Fibroblast of gingiva (primary cell): ENCODE data around the gene AARS2.
"Not testable (repeated sequence)": the region's sequence is repeated elsewhere in the genome, so short reads cannot be mapped to it uniquely, and the experiment has no call there.

Source experiments
- DNase-seq: peaks from one replicate; pipeline ENCODE4 v3.0.0-alpha.2; 2011; ENCODE audit warnings: low read depth

The AARS2 gene

DNA sequence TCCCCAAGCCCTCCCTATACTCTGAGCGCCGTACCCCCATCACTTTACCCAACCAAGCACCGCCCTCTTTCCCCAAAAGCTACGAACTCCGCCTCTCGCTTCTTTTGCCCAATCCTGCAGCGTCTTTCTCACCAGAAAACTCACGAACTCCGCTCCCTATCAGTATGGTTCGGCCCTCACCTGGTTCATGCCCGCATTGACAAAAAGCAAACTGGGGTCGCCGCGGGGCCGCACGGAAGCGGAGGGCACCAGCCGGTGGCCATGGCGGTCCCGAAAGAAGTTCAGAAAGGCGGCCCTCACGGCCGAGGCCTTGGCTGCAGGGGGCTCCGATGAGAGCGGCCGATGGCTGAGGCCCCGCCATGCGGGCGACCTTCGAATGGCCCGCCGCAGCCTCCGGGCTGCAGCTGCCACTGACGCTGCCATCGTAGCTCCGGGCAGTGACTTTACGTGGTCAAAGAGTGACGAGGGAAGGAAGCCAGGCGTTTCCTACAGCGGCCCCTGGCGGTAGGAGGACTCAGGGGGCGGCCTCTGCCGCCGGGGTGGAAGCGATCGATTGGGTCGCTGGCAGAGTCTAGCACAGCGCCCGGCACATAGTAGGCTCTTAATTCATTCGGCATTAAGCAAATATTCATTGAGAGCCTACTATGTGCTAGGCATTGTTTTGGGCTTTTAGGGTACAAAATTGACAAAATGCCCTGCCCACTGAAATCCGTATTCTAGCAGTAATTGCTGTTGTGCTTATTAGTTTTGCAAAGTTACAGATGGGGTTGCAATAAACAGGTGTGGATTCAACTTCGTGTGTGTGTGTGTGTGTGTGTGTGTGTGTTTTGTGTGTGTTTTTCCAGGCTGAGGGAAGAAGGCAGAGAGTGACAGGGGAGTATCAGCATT lies at the start of gene AARS2:
AARS2 (minus strand) TSS at position 447 of the 888 bp plus-strand sequence; CDS start at position 423, 24 bp downstream.
- peak; percentile 87 for DNase-seq

GRCh38 chr6:44361947-44362346 lies 48.8 kb upstream of the AARS2 start:
- no peak for DNase-seq

DNA sequence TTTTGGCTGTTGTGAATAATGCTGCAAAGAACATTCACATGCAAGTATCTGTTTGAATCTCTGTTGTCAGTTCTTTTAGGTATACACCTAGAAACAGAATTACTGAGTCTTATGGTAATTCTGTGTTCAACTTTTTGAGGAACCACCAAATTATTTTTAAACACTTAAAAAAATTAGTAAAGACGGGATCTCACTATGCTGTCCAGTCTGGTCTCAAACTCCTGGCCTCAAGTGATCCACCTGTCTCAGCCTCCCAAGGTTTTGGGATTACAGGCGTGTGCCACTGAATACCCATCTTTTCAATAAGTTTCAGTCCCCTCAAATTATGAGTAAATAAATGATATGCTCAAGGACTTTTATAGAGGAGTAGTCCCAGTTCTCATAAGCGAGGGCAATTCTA lies 46.8 kb upstream of the AARS2 start:
- DNase-seq, result no peak

- no peak for DNase-seq
Observed at GRCh38 chr6:44356487-44356886, 43.3 kb upstream of the AARS2 start.

DNA sequence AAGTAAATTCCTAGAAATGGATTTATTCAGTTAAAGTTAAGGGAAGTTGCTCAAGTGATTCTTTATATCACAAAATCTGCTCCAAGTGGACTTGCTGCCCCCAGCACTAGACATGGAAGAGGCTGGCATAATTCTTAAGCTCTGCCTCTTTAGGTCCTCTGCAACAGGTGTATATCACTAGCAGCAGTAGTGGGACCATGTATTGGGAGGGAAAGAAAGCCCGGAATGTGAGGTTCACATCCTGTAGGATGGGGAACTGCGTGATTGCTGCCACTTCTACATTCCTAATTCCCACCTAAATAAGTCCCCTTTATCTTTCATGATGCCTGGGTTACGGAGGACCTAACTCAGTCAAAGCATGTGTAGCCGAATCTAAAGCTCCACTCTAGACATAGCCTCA lies 42.5 kb upstream of the AARS2 start:
- no peak for DNase-seq

DNA sequence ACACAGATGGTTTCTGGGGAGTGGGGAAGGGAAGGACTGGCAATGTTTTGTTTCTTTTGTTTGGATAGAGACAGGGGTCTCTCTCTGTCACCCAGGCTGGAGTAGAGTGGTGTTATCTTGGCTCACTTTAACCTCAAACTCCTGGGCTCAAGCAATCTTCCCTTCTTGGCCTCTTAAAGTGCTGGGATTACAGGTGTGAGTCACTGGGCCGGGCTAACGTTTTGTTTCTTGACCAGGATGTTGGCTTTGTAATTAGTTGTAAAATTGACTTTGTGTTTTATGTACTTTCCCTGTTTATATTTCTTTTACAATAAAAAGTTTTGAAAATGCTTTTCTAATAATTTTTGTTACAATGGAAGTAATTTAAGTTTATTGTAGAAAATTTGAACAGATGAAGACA lies 40.2 kb upstream of the AARS2 start:
- no peak for DNase-seq

DNA sequence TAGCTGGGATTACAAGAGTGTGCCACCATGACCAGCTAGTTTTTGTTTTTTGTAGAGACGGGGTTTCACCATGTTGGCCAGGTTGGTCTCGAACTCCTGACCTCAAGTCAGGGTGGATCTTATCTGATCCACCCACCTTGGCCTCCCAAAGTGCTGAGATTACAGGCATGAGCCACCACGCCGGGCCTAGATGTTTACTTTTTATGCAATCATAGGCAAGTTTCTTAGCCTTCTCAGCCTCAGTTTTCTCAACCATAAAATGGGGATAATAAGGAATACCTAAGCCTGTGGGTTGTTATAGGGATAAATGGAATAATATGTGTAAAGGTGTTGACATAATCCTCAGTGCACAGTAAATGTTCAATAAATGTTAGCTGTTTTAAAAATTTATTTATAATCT lies 39.1 kb upstream of the AARS2 start:
- DNase-seq, result no peak

- DNase-seq, result not testable (repeated sequence)
Observed at GRCh38 chr6:44350650-44350994, 37.5 kb upstream of the AARS2 start.

GRCh38 chr6:44349904-44350649 lies 36.9 kb upstream of the AARS2 start:
- DNase-seq, result no peak

GRCh38 chr6:44346818-44347217 lies 33.7 kb upstream of the AARS2 start:
- DNase-seq, result not testable (repeated sequence)

GRCh38 chr6:44342489-44342888 lies 29.3 kb upstream of the AARS2 start, which contains the start of gene SPATS1:
Gene SPATS1, plus strand, starts transcription at chr6:44342650. Its CDS starts 446 bp downstream, at chr6:44343096.
- no peak for DNase-seq

DNA sequence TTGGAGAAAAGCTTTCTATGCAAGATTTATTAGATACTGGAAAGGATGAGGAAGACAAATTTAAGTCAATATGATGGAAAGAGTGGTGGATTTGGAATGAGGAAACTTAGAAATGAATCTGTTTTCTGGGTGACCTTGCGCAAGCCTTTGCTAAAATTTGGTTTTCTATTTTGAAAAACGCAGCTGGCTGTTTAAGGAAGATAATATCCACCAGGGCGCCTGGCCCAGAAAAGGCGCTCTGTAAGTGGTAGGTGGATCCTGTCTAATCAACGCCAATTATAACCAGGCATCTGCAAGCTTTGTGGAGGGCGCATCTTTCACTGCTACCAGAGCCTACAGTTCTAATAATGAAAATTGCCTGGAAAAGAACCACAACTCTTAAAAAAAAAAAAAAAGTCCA lies 28.9 kb upstream of the AARS2 start:
- DNase-seq, result peak; percentile 31

DNA sequence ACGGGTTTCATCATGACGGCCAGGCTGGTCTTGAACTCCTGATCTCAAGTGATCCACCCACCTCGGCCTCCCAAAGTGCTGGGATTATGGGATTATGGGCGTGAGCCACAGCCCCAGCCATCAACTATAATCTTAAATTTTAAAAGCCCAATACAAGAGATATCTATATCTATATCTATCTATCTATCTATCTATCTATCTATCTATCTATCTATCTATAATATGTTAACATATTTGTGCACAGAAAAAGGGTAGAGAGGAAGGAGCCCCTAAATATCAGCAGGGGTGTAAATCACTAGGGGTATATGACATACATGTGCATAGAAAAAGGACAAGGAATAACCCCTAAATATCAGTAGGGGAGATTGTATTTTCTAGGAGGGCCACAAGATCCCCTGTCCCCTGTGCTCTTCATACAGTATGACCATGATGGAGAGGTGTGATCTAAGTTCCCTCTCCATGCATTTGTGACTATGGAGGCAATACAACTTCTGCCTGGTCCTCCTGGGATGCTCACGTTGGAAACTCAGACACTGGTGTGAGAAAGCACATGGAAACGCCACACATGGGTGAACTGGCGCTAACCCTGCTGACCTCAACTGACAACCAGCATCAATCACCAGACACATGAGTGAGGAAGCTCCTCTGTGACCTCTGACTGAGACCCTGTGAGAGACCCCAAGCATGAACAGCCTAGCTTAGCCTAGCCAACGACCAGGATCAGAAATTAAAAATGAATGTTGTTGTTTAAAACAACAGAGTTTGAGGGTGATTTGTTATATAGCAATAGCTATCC lies 28.1 kb upstream of the AARS2 start:
- no peak for DNase-seq

DNA sequence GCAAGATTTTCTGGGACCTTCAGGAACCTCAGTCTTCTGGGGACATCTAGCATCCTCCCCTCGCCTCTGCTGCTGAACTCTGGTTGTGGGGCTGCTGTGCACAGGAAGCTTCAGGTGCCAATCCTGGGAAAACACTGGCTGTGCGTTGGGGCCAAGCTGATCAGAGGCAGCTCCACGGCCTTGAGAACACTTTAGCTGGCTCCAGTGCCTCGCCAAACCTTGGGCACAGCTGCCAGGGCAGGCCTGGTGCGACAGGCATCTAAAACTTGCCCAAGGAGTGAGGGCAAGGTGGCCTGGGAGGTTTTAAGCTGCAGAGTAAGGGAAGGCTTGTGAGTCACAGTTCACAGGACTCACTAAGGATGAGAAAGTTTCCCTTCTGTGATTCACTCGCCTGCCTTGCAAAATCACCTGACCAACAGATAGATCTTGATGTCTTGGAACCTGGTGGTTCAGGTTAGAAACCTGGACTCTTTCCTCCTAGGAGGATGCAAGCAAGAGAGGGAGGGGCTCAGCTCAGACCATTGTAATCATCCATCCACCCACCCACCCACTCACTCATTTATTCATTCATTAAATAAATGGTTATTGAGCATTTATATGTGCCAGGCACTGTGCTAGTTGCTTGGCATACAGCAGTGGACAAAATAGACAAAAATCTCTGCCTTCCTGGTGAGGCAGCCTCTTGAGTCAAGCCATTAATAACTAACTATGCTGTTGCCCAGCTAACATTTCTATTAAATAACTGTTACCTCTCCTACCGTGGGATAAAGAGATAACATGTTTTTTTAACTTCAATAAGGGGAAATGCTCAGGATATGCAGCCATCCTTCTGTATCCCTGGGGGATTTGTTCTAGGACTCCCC lies 26.8 kb upstream of the AARS2 start:
- no peak for DNase-seq

- no peak for DNase-seq
Observed at GRCh38 chr6:44339301-44339700, 26.2 kb upstream of the AARS2 start.

GRCh38 chr6:44338228-44339122 lies 25.3 kb upstream of the AARS2 start:
- peak; percentile 35 for DNase-seq

GRCh38 chr6:44335631-44336030 lies 22.5 kb upstream of the AARS2 start:
- DNase-seq, result no peak

GRCh38 chr6:44333942-44334341 lies 20.8 kb upstream of the AARS2 start:
- no peak for DNase-seq

DNA sequence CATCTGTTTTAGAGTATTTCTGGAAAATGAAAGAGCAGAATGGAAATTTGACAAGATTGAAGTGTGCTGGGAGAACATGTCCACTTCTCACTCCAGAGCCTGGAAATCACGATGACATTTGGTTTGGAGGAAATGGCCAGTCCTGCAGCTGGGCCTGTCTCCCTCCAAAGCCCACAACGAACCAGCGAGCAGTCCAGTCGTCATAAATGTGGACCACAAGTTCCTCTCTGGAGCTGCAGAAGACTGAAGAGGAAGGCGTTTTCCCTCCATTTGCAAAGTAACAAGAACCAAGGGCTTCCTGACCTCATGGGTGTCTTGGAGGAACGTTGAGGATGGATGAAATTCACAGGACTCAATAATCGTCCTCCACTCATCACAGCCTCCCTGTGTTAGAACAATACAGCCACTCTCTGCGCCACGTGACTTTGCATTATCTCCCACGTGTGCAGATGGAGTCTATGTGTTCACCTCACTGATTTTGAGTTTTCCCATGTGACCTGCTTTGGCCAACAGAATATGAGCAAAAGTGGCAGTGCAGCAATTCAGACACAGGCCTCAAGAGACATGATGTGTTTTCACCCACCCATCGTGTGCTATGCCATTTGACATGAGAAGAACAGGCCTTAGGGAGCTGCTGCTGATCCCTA lies 20.2 kb upstream of the AARS2 start:
- DNase-seq, result no peak

DNA sequence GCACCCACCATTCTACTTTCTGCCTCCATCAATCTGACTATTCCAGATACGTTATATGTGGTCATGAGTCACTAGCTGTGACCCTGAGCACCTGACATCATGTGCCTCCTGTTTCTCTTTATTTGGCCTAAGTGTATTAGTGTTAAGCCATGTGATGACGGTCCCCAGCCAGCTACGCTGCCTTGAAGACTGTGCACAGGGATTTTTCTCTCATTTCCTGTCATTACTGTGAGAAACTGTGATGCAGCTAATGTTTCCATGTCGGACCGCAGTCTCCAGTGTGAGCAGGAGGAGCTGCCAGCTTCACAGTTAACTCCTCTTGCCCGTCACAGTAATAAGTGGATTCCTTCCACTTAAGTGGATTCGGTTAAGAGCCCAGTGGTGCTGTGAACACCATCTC lies 19.4 kb upstream of the AARS2 start:
- DNase-seq, result no peak
